Measurements from ENCODE around the gene MFSD12.

The MFSD12 gene

GRCh38 chr19:3576696-3577443, 19.5 kb upstream of the MFSD12 start:
- TF ChIP-seq CTCF (IDR thresholded peaks at IDR 0.05; ENCODE audit: low read depth, low read length): no peak
- DNase-seq (ENCODE audit: low read depth, low spot score): peak; percentile 67
- H3K4me3 ChIP-seq (ENCODE audit: low read depth, low read length): peak overlapping the region; percentile 10
- in situ Hi-C loops (cut with HindIII; ENCODE audit: low sequenced_read_pairs): no loop called here

GRCh38 chr19:3575949-3576673, 18.7 kb upstream of the MFSD12 start:
- no peak for DNase-seq (ENCODE audit: low read depth, low spot score)
- in situ Hi-C loops (cut with HindIII; ENCODE audit: low sequenced_read_pairs): no loop called here
- no peak for TF ChIP-seq CTCF (IDR thresholded peaks at IDR 0.05; ENCODE audit: low read depth, low read length)
- peak overlapping the region; percentile 10 for H3K4me3 ChIP-seq (ENCODE audit: low read depth, low read length)

- H3K4me3 ChIP-seq (ENCODE audit: low read depth, low read length): no peak overlapping the region
- in situ Hi-C loops (cut with HindIII; ENCODE audit: low sequenced_read_pairs): no loop called here
- DNase-seq (ENCODE audit: low read depth, low spot score): peak; percentile 41
- TF ChIP-seq CTCF (IDR thresholded peaks at IDR 0.05; ENCODE audit: low read depth, low read length): peak; percentile 49
Measured at GRCh38 chr19:3575260-3575741, 17.9 kb upstream of the MFSD12 start.

GRCh38 chr19:3573858-3574637, 16.7 kb upstream of the MFSD12 start:
- DNase-seq (ENCODE audit: low read depth, low spot score): peak; percentile 96
- no peak for TF ChIP-seq CTCF (IDR thresholded peaks at IDR 0.05; ENCODE audit: low read depth, low read length)
- H3K4me3 ChIP-seq (ENCODE audit: low read depth, low read length): peak overlapping the region; percentile 82
- in situ Hi-C loops (cut with HindIII; ENCODE audit: low sequenced_read_pairs): no loop called here

GRCh38 chr19:3573162-3573857, 15.9 kb upstream of the MFSD12 start:
- DNase-seq (ENCODE audit: low read depth, low spot score): no peak
- peak overlapping the region; percentile 82 for H3K4me3 ChIP-seq (ENCODE audit: low read depth, low read length)
- TF ChIP-seq CTCF (IDR thresholded peaks at IDR 0.05; ENCODE audit: low read depth, low read length): no peak
- in situ Hi-C loops (cut with HindIII; ENCODE audit: low sequenced_read_pairs): no loop called here

GRCh38 chr19:3572855-3573161, 15.4 kb upstream of the MFSD12 start, which contains the start of gene HMG20B:
Gene HMG20B, plus strand, starts transcription at chr19:3572944. Its CDS starts 366 bp downstream, at chr19:3573310.
- no peak for DNase-seq (ENCODE audit: low read depth, low spot score)
- H3K4me3 ChIP-seq (ENCODE audit: low read depth, low read length): peak within 1 kb of the TSS; percentile 82
- TF ChIP-seq CTCF (IDR thresholded peaks at IDR 0.05; ENCODE audit: low read depth, low read length): no peak
- in situ Hi-C loops (cut with HindIII; ENCODE audit: low sequenced_read_pairs): no loop called here
